GM21360 (cell line): ENCODE results near the gene TMEM106A.
"Not testable (repeated sequence)": the region's sequence is repeated elsewhere in the genome, so short reads cannot be mapped to it uniquely, and the experiment has no call there.

ENCODE experiments used
- ATAC-seq: cut with Tn5 transposase; IDR thresholded peaks from one replicate; pipeline ENCODE4 v1.9.1; 2021; ENCODE audit warnings: mild to moderate bottlenecking, moderate library complexity; ENCODE audit not compliant: unreplicated experiment

TMEM106A gene

GRCh38 chr17:43213545-43213944 is 1.9 kb downstream of the TMEM106A start:
- no peak for ATAC-seq

- no peak for ATAC-seq
These were observed 3.7 kb downstream of the TMEM106A start for GRCh38 chr17:43215341-43215740.

DNA sequence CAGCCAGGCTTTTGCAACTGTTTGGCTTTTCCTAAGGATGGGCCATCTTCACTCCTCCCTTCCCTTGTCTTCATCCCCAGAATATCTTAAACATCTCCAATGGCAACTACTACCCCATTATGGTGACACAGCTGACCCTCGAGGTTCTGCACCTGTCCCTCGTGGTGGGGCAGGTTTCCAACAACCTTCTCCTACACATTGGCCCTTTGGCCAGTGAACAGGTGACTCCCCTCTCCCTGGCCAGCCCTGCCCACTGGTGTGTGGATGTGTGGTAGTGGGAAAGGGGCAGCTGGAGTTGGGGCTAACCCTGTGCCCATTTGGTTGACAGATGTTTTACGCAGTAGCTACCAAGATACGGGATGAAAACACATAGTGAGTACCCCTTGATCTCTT is 4.7 kb downstream of the TMEM106A start:
- no peak for ATAC-seq

DNA sequence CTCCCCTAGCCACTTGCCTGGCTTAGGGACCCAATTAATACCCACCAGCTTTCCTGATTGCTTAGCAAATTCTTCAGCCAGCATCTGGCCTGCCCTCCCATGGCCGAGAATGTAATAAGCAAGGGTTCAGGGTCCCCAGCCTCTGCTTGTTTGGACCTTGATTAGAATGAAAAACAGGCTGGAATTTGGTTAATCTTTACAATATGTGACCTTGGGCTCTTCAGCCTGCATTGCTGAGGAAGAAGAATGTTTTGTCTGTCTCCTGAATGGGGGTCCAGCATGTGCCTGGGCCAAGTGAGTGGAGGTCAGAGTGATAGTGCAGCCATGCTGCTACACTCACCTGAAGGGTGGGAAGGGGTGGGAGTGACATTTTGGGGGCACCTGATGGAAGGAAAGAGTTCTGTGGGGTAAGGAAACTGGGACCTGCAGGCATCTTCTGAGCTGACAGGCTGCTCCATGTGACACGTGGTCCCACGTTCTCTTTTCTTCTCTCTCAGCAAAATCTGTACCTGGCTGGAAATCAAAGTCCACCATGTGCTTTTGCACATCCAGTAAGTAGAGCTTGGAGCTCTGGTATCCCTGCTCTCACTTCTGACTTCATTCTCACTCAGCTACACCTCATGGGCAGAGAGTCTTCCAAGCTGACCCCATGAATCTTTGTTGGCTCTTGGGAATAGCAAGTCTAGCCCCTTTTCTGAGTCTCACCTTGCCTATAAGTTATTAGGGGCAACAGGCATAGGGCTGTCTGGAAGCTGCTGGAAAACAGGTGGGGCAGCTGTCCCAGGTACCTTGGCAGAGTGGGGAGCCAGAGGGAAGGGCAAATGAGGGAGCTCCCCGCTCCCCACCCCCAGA is 5.3 kb downstream of the TMEM106A start:
- no peak for ATAC-seq

DNA sequence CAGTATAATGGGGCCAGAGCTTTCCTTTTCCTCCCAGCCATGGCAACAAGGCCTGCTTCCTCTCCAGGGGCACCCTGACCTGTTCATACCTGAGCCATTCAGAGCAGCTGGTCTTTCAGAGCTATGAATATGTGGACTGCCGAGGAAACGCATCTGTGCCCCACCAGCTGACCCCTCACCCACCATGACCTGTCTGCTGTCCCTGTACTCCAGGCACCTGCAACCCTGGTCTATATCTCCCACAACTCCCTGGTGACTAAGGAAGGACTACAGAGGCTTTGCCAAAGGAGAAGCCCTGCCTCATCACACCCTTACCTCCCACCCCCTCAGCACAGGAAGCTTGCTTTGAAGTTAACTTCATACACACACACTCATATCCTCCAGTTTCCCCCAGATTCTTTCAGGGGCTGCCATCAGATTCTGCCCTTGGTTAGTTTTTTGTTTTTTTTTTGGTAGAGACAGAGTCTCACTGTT is 6.0 kb downstream of the TMEM106A start:
- ATAC-seq: no peak

DNA sequence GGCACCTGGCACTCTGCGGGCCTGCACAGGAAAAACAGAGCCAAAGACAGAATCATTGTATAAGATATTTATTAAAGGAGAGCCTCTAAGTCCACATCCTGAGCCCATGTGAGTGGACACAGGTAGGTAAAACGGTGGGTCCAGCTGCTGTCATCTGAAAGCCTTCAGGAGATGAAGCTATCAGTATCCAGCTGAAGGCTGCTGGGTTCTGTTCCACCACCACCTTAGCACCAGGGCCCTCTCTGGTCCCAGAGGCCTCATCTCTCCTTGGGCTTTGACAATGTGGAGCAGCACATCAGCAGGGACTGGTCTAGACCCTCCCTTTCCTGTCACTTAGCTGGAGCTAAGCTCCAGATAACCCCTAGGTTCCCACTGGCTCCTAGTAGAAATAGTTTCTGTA is 7.3 kb downstream of the TMEM106A start:
- ATAC-seq: no peak

- ATAC-seq: no peak
These were observed 8.2 kb downstream of the TMEM106A start for GRCh38 chr17:43219746-43220380.

GRCh38 chr17:43220511-43221125 is 8.9 kb downstream of the TMEM106A start:
- no peak for ATAC-seq

GRCh38 chr17:43224146-43224705 is 12.6 kb downstream of the TMEM106A start:
- no peak for ATAC-seq

DNA sequence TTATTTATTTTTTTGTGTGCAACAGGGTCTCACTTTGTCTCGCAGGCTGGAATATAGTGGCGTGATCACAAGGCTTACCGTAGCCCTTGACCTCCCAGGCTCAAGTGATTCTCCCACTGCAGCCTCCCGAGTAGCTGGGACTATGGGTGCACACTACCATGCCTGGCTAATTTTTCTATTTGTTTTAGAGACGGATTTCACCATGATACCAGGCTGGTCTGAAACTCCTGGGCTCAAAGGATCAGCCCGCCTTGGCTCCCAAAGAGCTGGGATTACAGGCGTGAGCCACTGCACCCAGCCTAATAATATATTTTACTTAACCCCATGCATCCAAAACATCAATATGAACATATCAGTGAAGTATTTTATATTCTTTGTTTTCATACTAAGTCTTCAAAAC is 14.7 kb downstream of the TMEM106A start:
- ATAC-seq: no peak

- not testable (repeated sequence) for ATAC-seq
These were observed 16.5 kb downstream of the TMEM106A start, which contains the start of gene CCDC200 for GRCh38 chr17:43228020-43228782. Gene CCDC200, minus strand, starts transcription at chr17:43228623. Its CDS starts 69 bp downstream, at chr17:43228554.

GRCh38 chr17:43231205-43232020 is 19.7 kb downstream of the TMEM106A start:
- ATAC-seq: not testable (repeated sequence)

DNA sequence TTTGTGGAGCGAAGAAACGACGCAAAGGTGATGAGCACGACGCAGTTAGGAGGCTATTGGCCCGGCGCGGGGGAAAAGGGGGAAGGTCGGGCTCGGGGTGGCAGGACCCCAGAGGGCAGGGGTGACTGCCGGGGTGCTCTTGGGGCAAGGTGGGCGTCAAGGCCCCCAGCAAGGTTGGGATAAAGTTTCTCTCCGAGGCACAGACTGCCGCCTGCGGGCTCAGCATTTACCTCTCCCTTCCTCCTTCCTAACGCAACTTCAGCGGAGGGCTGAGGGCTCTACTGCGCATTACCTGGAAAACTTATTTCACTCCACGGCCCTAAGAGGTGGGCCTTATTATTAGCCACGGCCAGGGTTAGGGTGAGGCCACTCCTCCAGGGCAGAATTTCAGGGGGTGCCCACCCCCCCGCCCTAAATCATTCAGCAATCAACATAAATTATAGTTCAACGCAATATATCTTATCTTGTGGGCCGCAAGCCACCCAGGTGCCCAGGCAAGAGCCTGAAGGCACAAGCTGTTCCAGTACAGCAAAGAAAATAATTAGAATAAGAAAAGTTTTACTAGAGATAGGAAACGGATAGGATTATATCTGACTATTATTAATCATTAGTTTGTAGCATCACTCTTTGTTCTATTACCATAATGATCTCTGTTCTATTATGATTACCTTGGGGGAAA is 20.5 kb downstream of the TMEM106A start:
- ATAC-seq: not testable (repeated sequence)

GRCh38 chr17:43233263-43233662 is 21.6 kb downstream of the TMEM106A start:
- ATAC-seq: not testable (repeated sequence)

DNA sequence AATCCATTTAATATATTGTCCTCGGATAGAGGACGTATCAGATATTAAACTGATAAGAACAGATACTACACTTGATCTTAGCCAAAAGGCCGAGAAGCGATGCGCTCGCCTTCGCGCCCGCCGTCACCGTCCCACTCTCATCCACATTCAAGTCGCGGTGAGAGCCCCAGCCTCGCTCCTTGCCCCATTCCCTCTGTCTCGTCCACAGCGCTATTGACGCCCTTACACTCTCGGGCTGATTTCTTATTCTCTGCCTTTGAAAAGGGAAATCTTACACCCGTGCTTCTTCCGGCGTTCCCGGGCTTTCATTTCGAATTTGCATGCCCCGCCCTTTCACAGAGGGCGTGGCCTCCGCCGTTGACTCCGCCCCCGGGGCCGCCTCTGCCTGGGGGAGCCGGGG is 22.2 kb downstream of the TMEM106A start, which contains the start of gene RNU2-1:
Gene RNU2-1 (minus strand): TSS at position 101 of the 400 bp plus-strand sequence.
- ATAC-seq: not testable (repeated sequence)

DNA sequence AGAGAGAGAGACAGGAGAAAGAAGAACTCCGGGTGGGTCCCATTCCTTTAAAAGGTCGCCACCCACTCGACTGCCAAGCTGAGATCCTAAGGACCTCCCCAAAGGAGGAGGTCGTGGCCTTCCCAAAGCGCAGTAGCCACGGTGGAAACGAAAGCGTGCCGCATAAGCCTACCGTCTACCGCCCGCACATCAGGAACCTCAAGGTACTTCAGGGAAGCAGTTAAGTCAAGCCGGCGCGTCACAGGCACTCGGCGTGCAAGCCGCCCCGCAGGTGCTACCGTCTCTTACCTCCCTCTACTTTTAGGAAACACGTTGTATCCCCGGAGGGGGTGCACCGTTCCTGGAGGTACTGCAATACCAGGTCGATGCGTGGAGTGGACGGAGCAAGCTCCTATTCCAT is 27.9 kb downstream of the TMEM106A start:
- not testable (repeated sequence) for ATAC-seq

- not testable (repeated sequence) for ATAC-seq
These were observed 29.1 kb downstream of the TMEM106A start for GRCh38 chr17:43240596-43241352.

GRCh38 chr17:43246456-43246855 is 34.8 kb downstream of the TMEM106A start:
- not testable (repeated sequence) for ATAC-seq
